Cardiac muscle cell (in vitro differentiated cells and primary cell): ENCODE results near the gene DEFB126. TPM values are rescaled to one million over a fixed set of nuclear protein-coding genes. Genes with fewer than 3 reads are reported as not detected.
"Not testable (repeated sequence)": the region's sequence is repeated elsewhere in the genome, so short reads cannot be mapped to it uniquely, and the experiment has no call there.

Experiments used
- DNase-seq, 2 donors: peaks; one replicate each; pipeline versions ENCODE4 v3.0.0 to v3.0.0-alpha.2; 2010 to 2017; ENCODE audit warnings: low read depth in 1 of 2, low spot score in 1 of 2
- H3K27ac ChIP-seq: fragments of 200-600 bp; sonication (generic); 2 replicates; pipeline ENCODE4 v1.5.1; 2016
- H3K27me3 ChIP-seq: fragments of 200-600 bp; sonication (generic); 2 replicates; pipeline ENCODE4 v1.6.0; 2016; ENCODE audit warnings: control low read depth
- H3K36me3 ChIP-seq: fragments of 200-600 bp; sonication (generic); 2 replicates; pipeline ENCODE4 v1.5.1; 2016; ENCODE audit warnings: control low read depth
- H3K4me1 ChIP-seq: fragments of 200-600 bp; sonication (generic); 2 replicates; pipeline ENCODE4 v1.8.1; 2017; ENCODE audit warnings: low read depth, mild to moderate bottlenecking, mixed run types
- H3K4me3 ChIP-seq: fragments of 200-600 bp; sonication (generic); 2 replicates; pipeline ENCODE4 v1.5.1; 2016; ENCODE audit warnings: mild to moderate bottlenecking
- H3K9me3 ChIP-seq: fragments of 200-600 bp; sonication (generic); 2 replicates; pipeline ENCODE4 v1.5.1; 2017; ENCODE audit warnings: low read depth, mild to moderate bottlenecking, control low read depth
- polyA plus RNA-seq: library from polyadenylated mRNA; unstranded; fragments of >200 nt; fragmentation: Nextera tagmentation; extraction: Ambion mirVana; gene quantifications from 2 replicates; pipeline ENCODE4 v1.2.1, GENCODE V29; 2016
- total RNA-seq: library from RNA; depleted of rRNA; stranded (reverse); fragments of >200 nt; gene quantifications from 2 replicates; pipeline ENCODE4 v1.2.3, GENCODE V29; 2016
- TF ChIP-seq, protein P1 (sequence below): IDR thresholded peaks from 2 replicates; pipeline ENCODE4 v1.5.1; 2012; ENCODE audit warnings: low read depth, mild to moderate bottlenecking, low read length

DEFB126 gene
- total RNA-seq, result not detected in 2 replicates
- polyA plus RNA-seq, result not detected in 2 replicates

DNA sequence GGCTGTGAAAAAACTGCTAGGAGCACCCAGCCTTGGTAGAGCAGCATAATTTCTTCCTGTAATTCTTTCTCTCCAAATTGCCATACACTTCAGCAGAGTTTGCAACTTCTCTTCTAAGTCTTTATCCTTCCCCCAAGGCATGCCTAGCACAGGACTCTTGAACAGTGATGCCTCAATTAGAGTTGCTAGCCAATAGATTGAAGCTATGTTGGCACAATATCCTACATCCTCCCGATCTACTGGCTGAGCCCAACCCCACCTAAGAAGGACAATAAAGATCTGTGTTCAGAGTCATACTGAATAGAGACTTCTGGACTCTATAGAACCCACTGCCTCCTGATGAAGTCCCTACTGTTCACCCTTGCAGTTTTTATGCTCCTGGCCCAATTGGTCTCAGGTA, at the start of gene DEFB126:
Gene DEFB126 (plus strand): TSS at position 301 of the 400 bp plus-strand sequence. CDS start 39 bp downstream, at position 340.
- no peaks in the 10 kb centered on the region for H3K27me3 ChIP-seq
- no peaks in the 10 kb centered on the region for H3K4me1 ChIP-seq
- H3K9me3 ChIP-seq, result no peaks in the 10 kb centered on the region
- H3K27ac ChIP-seq, result no peak within 1 kb of the TSS
- no peak within 1 kb of the TSS for H3K4me3 ChIP-seq
- no peaks in the 10 kb centered on the region for H3K36me3 ChIP-seq
- no peak for DNase-seq
- TF ChIP-seq, protein P1, sequence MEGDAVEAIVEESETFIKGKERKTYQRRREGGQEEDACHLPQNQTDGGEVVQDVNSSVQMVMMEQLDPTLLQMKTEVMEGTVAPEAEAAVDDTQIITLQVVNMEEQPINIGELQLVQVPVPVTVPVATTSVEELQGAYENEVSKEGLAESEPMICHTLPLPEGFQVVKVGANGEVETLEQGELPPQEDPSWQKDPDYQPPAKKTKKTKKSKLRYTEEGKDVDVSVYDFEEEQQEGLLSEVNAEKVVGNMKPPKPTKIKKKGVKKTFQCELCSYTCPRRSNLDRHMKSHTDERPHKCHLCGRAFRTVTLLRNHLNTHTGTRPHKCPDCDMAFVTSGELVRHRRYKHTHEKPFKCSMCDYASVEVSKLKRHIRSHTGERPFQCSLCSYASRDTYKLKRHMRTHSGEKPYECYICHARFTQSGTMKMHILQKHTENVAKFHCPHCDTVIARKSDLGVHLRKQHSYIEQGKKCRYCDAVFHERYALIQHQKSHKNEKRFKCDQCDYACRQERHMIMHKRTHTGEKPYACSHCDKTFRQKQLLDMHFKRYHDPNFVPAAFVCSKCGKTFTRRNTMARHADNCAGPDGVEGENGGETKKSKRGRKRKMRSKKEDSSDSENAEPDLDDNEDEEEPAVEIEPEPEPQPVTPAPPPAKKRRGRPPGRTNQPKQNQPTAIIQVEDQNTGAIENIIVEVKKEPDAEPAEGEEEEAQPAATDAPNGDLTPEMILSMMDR, result no peak

DNA sequence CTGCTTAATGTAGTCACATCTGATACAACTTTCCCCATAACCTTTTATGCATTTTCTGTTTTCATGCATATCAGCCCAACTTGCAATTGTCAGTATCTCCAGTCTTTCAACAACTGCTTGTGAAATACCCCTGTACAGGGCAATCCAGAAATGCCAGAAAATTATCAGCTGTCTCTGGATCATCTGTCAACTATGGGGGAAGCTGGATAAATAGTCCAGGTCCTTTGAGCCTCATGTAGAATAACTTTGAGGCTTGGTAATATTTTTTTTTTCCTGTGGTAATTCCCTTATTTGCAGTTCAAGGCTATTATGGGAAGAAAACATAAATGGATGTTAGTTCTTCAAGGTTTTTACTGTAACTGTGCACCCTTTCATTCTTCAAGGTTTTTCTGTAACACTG, 48.7 kb upstream of the DEFB126 start:
- no peaks in the 10 kb centered on the region for H3K9me3 ChIP-seq
- TF ChIP-seq, protein P1, result no peak

DNA sequence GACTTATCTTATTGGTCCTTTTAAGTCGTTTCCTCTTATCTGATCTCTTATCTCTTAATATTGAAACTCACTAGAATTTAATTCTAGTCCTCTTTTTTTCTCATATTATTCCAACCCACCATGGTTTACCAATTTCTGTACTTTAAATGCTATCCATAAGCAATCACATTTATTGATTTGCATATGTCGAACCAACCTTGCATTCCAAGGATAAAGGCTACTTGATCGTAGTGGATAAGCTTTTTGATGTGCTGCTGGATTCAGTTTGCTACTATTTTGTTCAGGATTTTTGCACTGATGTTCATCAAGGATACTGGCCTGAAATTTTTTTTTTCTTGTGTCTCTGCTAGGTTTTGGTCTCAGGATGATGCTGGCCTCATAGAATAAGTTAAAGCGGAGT, 47.2 kb upstream of the DEFB126 start:
- H3K4me3 ChIP-seq, result no peak overlapping the region
- no peaks in the 10 kb centered on the region for H3K36me3 ChIP-seq
- no peak overlapping the region for H3K27ac ChIP-seq
- TF ChIP-seq, protein P1, result no peak
- no peak for DNase-seq
- no peaks in the 10 kb centered on the region for H3K4me1 ChIP-seq
- no peaks in the 10 kb centered on the region for H3K9me3 ChIP-seq
- H3K27me3 ChIP-seq, result no peaks in the 10 kb centered on the region

More for the DNA sequence above, 48.7 kb upstream of the DEFB126 start:
- no peaks in the 10 kb centered on the region for H3K27me3 ChIP-seq
- no peak for DNase-seq
- H3K36me3 ChIP-seq, result no peaks in the 10 kb centered on the region
- H3K27ac ChIP-seq, result no peak overlapping the region
- H3K4me1 ChIP-seq, result no peaks in the 10 kb centered on the region
- H3K4me3 ChIP-seq, result no peak overlapping the region

GRCh38 chr20:97691-98090, 44.7 kb upstream of the DEFB126 start:
- H3K4me3 ChIP-seq, H3K27me3 ChIP-seq, H3K4me1 ChIP-seq, H3K27ac ChIP-seq, H3K36me3 ChIP-seq, DNase-seq, H3K9me3 ChIP-seq: not testable (repeated sequence)

DNA sequence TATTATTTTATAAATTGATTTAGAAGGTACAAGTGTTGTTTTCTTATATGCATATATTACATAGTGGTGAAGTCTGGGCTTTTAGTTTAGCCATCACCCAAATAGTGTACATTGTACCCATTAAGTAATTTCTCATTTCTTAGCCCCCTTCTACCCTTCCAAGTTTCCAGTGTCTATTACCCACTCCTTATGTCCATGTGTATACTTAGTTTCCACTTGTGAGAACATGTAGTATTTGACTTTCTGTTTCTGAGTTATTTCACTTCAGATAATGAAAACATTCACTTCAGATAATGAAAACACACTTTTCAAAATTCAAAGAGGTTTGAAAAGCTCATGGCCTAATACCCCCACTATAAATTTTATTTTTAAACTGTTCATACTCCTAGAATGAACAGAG, 40.4 kb upstream of the DEFB126 start:
- no peak for DNase-seq
- Histone ChIP-seq H3K4me3 (no peak overlapping the region), H3K27ac (no peak overlapping the region), H3K36me3 (no peaks in the 10 kb centered on the region), H3K9me3 (no peaks in the 10 kb centered on the region), H3K27me3 (no peaks in the 10 kb centered on the region), H3K4me1 (no peaks in the 10 kb centered on the region)
- TF ChIP-seq, protein P1, result no peak

DNA sequence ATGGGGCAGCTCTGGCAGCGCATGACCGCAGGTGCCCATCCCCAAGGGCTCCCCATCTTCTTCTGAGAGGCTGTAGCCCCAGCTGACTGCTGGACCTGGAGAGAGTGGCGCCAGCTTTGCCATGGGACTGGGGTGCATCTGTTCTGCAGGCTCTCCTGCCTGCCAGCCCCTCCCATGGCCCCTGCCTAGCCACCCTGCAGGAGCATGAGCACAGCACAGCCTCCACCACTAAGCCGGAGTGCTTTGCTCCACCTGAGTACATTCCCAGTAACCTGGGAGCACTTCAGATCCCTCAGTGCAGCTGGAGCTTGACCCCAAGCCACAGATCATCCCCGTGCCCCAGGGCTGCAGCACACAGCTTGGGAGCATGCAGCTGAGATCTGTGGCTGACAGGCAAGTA, 38.9 kb upstream of the DEFB126 start:
- no peaks in the 10 kb centered on the region for H3K36me3 ChIP-seq
- TF ChIP-seq, protein P1, result no peak
- no peaks in the 10 kb centered on the region for H3K27me3 ChIP-seq

More for the DNA sequence above, 38.9 kb upstream of the DEFB126 start:
- no peaks in the 10 kb centered on the region for H3K4me1 ChIP-seq
- DNase-seq, result no peak
- H3K27ac ChIP-seq, result no peak overlapping the region
- H3K4me3 ChIP-seq, result no peak overlapping the region
- no peaks in the 10 kb centered on the region for H3K9me3 ChIP-seq
